Sigmoid colon (tissue), 7 donors: ENCODE data around the gene CFAP100. TPM values are rescaled to one million over a fixed set of nuclear protein-coding genes. Genes with fewer than 3 reads are reported as not detected.

Experiments
- DNase-seq: peaks from one replicate; pipeline ENCODE4 v3.0.0-alpha.2; 2019
- H3K27ac ChIP-seq, 4 donors: fragments of 200-600 bp; sonication (generic); one replicate each; pipeline ENCODE4 v1.5.1; 2016 to 2019; ENCODE audit warnings: mild to moderate bottlenecking in 1 of 4
- H3K27me3 ChIP-seq, 3 donors: fragments of 200-600 bp; sonication (generic); one replicate each; pipeline ENCODE4 v1.5.1; 2019; ENCODE audit warnings: mild to moderate bottlenecking in 1 of 3
- H3K36me3 ChIP-seq, 4 donors: fragments of 200-600 bp; sonication (generic); one replicate each; pipeline ENCODE4 v1.5.1; 2016 to 2019
- H3K4me1 ChIP-seq, 4 donors: fragments of 200-600 bp; sonication (generic); one replicate each; pipeline ENCODE4 v1.5.1; 2017 to 2019
- H3K4me3 ChIP-seq, 4 donors: fragments of 200-600 bp; sonication (generic); one replicate each; pipeline ENCODE4 v1.5.1; 2017 to 2019; ENCODE audit warnings: mild to moderate bottlenecking in 2 of 4, moderate library complexity in 1 of 4
- H3K9me3 ChIP-seq, 4 donors: fragments of 200-600 bp in 3 of 4; sonication (generic) in 3 of 4; one replicate each; pipeline versions ENCODE4 v1.5.1 to v1.6.1; 2013 to 2019
- EP300 ChIP-seq, 4 donors: sonication (generic); formaldehyde crosslinking; IDR thresholded peaks; one replicate each; pipeline ENCODE4 v1.6.1; 2017; ENCODE audit warnings: antibody characterized with exemption in 4 of 4
- POLR2A ChIP-seq, 2 donors: fragments of 450-650 bp; IDR thresholded peaks; one replicate each; pipeline ENCODE4 v1.6.1; 2016; ENCODE audit warnings: antibody characterized with exemption in 2 of 2, mild to moderate bottlenecking in 2 of 2, moderate library complexity in 2 of 2
- POLR2AphosphoS5 ChIP-seq, 4 donors: sonication (generic); formaldehyde crosslinking; IDR thresholded peaks; one replicate each; pipeline ENCODE4 v1.6.1; 2017; ENCODE audit warnings: antibody characterized with exemption in 4 of 4
- WGBS, 2 donors: extraction: QIAGEN DNeasy Blood & Tissue Kit; methylation state at CpG; one replicate each; pipeline ENCODE4 v1.1.7; 2013; 5-methylcytosine and 5-hydroxymethylcytosine counted together
- intact Hi-C: fragments of 100-400 bp; cut with DNase I; formaldehyde crosslinking; loops from one replicate; pipeline ENCODE4 v1.15.1; 2023
- polyA plus RNA-seq, 3 donors: library from polyadenylated mRNA; stranded (reverse); fragments of 200-250 nt; gene quantifications; one replicate each; pipeline ENCODE4 v1.2.3, GENCODE V29; 2013
- total RNA-seq, 4 donors: library from RNA; depleted of rRNA; stranded (reverse); fragments of >200 nt; gene quantifications; one replicate each; pipeline ENCODE4 v1.1.0, GENCODE V29; 2016
- TF ChIP-seq, protein P1 (sequence below), 4 experiments: fragments of 450-650 bp in 3 of 4; fragments of 200-600 bp in 1 of 4; IDR thresholded peaks; one replicate each; pipeline ENCODE4 v1.5.1; 2016 to 2019; ENCODE audit warnings: antibody characterized with exemption in 4 of 4, mild to moderate bottlenecking in 3 of 4, moderate library complexity in 2 of 4
- donor health status: healthy with polysubstance abuse.
- donor health status: Bipolar disorder and iron deficiency.
- donor health status: healthy.

Gene CFAP100
- total and polyA plus RNA-seq, 7 donors: not detected

- Histone ChIP-seq H3K4me3 (no peak overlapping the region), H3K4me1 (no peaks in the 10 kb centered on the region), H3K27ac (no peak overlapping the region), H3K36me3 (no peaks in the 10 kb centered on the region), H3K27me3 (peaks cover 0 to 18% (median 3%) of the 10 kb centered on the region in 3 donors), H3K9me3 (peaks cover 0 to 12% (median 5%) of the 10 kb centered on the region in 4 donors)
- TF ChIP-seq POLR2A (IDR thresholded peaks at IDR 0.05) (no peak), EP300 (IDR thresholded peaks at IDR 0.05) (no peak), POLR2AphosphoS5 (IDR thresholded peaks at IDR 0.05) (no peak)
- TF ChIP-seq, protein P1, sequence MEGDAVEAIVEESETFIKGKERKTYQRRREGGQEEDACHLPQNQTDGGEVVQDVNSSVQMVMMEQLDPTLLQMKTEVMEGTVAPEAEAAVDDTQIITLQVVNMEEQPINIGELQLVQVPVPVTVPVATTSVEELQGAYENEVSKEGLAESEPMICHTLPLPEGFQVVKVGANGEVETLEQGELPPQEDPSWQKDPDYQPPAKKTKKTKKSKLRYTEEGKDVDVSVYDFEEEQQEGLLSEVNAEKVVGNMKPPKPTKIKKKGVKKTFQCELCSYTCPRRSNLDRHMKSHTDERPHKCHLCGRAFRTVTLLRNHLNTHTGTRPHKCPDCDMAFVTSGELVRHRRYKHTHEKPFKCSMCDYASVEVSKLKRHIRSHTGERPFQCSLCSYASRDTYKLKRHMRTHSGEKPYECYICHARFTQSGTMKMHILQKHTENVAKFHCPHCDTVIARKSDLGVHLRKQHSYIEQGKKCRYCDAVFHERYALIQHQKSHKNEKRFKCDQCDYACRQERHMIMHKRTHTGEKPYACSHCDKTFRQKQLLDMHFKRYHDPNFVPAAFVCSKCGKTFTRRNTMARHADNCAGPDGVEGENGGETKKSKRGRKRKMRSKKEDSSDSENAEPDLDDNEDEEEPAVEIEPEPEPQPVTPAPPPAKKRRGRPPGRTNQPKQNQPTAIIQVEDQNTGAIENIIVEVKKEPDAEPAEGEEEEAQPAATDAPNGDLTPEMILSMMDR (IDR thresholded peaks at IDR 0.05): no peak
- intact Hi-C loops: no loop called here
- DNase-seq: peak; percentile 58
- 72 to 79% methylated on average over 4 of the region's 4 CpGs for WGBS, 2 donors
Observed at GRCh38 chr3:126422571-126423091, 27.9 kb downstream of the CFAP100 start.

GRCh38 chr3:126423191-126424038, 28.7 kb downstream of the CFAP100 start:
- WGBS, 2 donors: 90 to 92% methylated on average over 26 of the region's 26 CpGs
- TF ChIP-seq POLR2A (IDR thresholded peaks at IDR 0.05): no peak
- no peak for TF ChIP-seq POLR2AphosphoS5 (IDR thresholded peaks at IDR 0.05)
- TF ChIP-seq, protein P1 (IDR thresholded peaks at IDR 0.05): no peak
- no peak for TF ChIP-seq EP300 (IDR thresholded peaks at IDR 0.05)
- DNase-seq: peak; percentile 52
- H3K27ac ChIP-seq: no peak overlapping the region
- H3K4me3 ChIP-seq: no peak overlapping the region
- no peaks in the 10 kb centered on the region for H3K36me3 ChIP-seq
- H3K27me3 ChIP-seq: peaks cover 0 to 10% (median 0%) of the 10 kb centered on the region in 3 donors
- H3K4me1 ChIP-seq: no peaks in the 10 kb centered on the region
- intact Hi-C loops: no loop called here
- peaks cover 0 to 12% (median 6%) of the 10 kb centered on the region in 4 donors for H3K9me3 ChIP-seq

DNA sequence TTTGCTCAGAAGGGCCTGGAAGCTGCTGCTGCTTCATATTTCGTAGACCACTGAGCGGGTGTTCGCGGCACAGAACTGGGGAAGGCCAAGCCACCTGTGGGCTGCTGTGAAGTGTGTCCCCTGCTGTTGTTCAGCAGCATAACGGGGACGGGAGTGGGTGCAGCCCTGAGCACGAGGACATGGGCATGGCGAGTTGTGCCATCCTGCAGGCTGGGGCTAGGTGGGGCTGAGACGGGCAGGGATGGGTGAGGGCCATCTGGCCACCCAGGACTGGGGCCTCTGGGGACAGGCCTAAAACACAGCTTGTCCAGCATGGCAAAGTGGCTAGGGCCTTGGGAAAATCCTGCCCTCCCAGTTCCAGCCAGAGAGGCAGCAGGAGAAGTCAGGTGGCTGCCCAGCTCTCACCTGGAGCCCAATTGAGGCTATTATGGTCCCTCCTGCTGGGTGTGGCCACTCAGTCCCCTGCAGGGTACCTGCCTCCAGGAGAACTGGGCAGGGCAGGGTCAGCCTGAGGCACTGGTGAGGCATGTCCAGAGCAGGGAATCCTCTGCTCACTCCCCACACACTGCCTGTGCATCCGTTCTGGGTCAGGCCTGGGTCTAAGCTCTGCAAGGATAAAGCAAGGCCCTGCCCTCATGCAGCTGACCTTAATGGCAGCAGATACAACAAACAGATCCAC, 29.5 kb downstream of the CFAP100 start:
- peaks cover 0 to 12% (median 7%) of the 10 kb centered on the region in 4 donors for H3K9me3 ChIP-seq
- intact Hi-C loops: no loop called here
- H3K4me3 ChIP-seq: no peak overlapping the region
- no peaks in the 10 kb centered on the region for H3K4me1 ChIP-seq
- H3K36me3 ChIP-seq: no peaks in the 10 kb centered on the region
- TF ChIP-seq, protein P1 (IDR thresholded peaks at IDR 0.05): no peak
- TF ChIP-seq POLR2AphosphoS5 (IDR thresholded peaks at IDR 0.05) (no peak), EP300 (IDR thresholded peaks at IDR 0.05) (no peak), POLR2A (IDR thresholded peaks at IDR 0.05) (no peak)
- WGBS, 2 donors: 89 to 96% methylated on average over 10 of the region's 10 CpGs
- H3K27me3 ChIP-seq: peaks cover 0 to 2% (median 0%) of the 10 kb centered on the region in 3 donors
- DNase-seq: peak; percentile 46
- no peak overlapping the region for H3K27ac ChIP-seq

DNA sequence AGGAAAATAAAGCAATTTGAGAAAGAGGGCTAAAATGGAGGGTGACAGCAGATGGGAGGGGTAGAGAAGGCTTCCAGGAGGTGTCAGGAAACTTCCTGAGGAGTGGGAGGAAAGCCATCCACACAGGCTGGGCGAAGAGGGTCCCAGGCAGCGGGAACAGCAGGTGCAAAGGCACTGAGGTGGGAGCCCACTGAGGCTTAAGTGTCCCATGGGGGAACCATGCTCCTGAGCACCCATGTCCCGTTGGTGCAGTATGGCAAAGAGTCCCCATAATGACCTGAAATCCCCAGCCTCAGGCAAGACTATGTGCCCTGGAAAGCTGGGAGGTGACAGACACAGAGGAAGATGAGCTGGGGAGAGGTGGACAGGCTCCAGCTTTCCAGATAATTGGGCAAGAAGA, 30.0 kb downstream of the CFAP100 start:
- H3K4me3 ChIP-seq: no peak overlapping the region
- intact Hi-C loops: no loop called here
- no peak for TF ChIP-seq POLR2A (IDR thresholded peaks at IDR 0.05)
- no peak for TF ChIP-seq POLR2AphosphoS5 (IDR thresholded peaks at IDR 0.05)
- TF ChIP-seq EP300 (IDR thresholded peaks at IDR 0.05): no peak
- TF ChIP-seq, protein P1 (IDR thresholded peaks at IDR 0.05): no peak
- no peaks in the 10 kb centered on the region for H3K27me3 ChIP-seq
- H3K9me3 ChIP-seq: peaks cover 0 to 12% (median 7%) of the 10 kb centered on the region in 4 donors
- no peaks in the 10 kb centered on the region for H3K4me1 ChIP-seq
- WGBS, 2 donors: 77 to 93% methylated on average over 3 of the region's 3 CpGs
- H3K36me3 ChIP-seq: no peaks in the 10 kb centered on the region
- no peak overlapping the region for H3K27ac ChIP-seq
- peak; percentile 26 for DNase-seq
